Dermis blood vessel endothelial cell (primary cell): Measurements from ENCODE around the gene SLC43A1. TPM values are rescaled to one million over a fixed set of nuclear protein-coding genes. Genes with fewer than 3 reads are reported as not detected.

Experiments
- DNase-seq: peaks from one replicate; pipeline ENCODE4 v3.0.0; 2010
- total RNA-seq: library from RNA; depleted of rRNA; stranded (reverse); fragments of >200 nt; gene quantifications from 2 replicates; pipeline ENCODE4 v1.2.3, GENCODE V29; 2014

SLC43A1 gene
- total RNA-seq, 1 donor from 2014 or later, result 16.7 TPM

DNA sequence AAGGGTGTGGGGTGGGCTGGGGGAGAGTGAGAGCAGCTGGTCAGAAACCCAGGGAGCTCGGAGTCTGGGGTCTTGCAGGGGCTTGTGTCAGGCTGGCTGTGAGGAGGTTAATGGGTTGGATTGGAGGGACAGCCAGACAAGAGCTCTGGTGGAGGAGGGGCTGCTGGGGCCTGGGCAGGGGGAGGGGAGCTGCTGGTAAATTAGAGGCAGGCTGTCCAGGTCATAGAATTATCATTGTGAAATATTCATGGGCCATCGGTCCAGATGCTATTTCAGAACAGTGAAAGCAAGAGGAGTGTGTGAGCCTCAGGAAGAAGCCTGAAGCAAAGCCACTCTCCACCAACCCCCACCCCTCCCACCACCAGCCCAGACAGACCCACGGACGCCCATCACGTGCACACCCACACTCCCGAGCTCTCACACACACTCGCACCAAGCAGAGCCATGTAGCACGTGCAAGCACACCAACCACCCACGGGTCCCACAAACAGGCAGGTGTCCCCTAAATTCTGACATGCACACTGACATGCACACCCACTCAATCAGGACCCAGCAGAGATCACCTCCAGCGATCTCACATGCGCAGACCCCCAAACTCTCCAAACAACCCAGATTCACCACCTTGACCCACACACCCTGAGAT, 36.4 kb downstream of the SLC43A1 start:
- no peak for DNase-seq

DNA sequence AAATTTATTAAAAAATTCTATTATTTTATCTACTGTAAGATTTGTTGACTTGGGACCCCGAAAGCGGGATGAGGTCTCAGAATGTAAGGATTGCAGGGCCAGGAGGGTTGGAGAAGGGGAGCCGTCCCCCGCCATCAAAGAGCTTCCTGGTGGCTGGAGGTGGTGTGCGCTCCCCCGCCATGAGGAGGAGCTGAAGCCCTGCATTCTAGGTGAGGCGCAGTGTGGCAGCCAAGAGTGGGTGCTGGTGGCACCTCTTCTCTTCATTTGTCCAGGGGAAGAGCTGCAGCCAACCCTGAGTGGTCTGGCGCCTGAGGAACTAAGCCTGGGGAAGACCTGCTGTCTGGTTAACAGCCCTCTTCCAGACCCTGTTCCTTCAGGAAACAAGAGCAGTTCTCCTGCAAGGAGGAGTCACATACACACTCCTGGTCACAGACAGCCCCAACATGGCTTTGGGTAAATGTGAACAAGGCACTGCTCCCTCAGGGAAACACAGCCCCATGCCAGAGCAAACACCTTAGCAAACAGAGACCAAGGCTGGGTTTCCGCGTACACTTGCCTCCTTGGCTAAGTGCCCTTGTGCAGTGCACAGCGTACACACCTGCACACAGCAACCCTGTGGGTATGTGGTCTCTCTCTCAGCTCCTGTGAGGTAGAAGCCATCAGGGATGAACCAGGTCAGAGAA, 37.9 kb downstream of the SLC43A1 start:
- no peak for DNase-seq

DNA sequence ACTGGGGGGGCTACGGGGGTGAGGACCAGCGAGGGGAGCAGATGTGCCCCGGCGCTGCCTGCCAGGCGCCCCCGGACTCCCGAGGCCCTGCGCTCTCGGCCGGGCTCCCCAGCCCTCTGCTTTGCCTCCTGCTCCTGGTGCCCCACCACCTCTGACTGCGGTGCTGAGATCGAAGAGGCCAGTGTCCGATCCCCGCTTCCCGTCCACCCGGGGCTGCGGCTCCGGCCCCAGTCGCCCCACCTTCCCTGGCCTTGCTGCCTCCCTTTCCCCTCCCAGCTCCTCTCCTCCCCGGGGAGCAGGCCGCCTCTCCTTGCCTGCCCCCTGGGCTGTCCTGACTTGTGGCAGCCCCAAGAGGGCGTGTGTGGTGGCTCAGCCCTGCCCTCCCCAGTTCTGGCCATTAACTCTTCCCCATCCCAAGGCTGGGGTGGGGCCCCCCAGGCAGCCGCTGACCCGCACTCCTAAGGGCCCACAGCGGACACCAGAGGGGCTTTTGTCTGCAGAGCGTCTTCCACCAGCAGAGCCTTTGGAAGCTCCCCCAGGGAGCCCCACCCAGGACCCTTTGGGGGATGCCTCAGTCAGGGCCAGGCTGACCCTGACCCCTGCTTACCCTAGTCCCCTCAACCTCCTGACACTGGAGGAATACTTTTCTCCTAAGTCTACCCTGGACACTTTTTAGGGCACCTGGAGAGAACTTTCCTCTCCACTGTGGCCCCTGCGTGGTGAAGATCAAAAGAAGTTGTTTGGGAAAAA, 38.6 kb downstream of the SLC43A1 start:
- DNase-seq, result peak; percentile 55

DNA sequence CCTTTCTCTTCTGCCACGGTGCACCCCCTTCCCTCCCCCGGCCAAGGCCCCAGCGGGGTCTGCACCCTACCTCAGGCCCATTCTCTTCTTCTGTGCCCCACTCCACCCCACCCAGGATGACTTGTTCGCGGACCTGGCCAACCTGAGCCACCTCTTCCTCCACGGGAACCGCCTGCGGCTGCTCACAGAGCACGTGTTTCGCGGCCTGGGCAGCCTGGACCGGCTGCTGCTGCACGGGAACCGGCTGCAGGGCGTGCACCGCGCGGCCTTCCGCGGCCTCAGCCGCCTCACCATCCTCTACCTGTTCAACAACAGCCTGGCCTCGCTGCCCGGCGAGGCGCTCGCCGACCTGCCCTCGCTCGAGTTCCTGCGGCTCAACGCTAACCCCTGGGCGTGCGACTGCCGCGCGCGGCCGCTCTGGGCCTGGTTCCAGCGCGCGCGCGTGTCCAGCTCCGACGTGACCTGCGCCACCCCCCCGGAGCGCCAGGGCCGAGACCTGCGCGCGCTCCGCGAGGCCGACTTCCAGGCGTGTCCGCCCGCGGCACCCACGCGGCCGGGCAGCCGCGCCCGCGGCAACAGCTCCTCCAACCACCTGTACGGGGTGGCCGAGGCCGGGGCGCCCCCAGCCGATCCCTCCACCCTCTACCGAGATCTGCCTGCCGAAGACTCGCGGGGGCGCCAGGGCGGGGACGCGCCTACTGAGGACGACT, 39.3 kb downstream of the SLC43A1 start:
- DNase-seq, result peak; percentile 31

DNA sequence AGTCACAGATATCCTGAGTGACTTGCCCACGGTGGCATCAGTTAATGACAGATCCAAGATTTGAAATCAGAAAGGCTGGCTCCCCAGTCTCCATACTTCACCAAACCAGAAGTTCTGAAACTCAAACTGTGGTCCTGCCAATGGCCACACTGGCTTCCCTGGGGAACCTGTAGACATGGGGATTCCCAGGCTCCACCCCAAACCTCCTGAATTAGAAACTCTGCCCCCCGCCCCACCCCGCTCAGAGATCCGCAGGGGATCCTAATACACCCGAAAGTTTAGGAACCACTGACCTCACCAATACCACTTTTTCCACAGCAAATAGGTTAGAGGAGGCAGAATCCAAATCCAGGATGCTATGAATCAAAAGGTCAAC, 39.8 kb downstream of the SLC43A1 start:
- no peak for DNase-seq

DNA sequence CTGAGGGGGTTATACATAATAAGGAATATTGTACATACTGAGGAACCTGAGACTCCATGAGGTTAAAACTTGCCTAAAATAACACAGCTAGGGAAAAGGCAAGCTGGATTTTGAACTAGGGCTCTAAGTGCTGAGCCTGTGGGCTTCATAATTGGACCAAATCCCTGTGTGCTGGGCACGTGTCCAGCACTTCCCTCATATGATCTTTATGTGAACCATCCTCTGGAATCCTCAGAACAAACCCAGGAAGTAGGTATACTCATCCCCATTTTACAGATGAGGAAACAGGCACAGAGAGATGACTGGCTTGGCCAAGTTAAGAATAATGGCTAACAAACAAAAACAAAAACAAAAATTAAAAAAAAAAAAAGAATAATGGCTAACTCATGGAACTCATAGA, 40.3 kb downstream of the SLC43A1 start:
- DNase-seq, result no peak

DNA sequence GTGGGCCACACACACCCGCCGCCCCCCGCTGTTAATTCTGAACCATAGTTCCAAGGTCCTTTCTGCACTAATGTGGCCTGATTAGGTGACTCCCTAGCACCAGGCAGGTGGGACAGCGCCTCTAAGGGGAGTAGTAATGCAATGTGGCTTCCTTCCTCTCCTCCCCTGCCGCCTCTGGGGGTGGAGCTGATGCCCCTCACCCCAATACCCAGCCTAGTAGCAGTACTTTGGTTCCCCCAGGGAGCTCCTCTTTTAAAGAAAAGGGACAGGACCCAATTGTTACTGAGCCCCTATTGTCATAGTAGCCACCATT, 40.7 kb downstream of the SLC43A1 start:
- no peak for DNase-seq

DNA sequence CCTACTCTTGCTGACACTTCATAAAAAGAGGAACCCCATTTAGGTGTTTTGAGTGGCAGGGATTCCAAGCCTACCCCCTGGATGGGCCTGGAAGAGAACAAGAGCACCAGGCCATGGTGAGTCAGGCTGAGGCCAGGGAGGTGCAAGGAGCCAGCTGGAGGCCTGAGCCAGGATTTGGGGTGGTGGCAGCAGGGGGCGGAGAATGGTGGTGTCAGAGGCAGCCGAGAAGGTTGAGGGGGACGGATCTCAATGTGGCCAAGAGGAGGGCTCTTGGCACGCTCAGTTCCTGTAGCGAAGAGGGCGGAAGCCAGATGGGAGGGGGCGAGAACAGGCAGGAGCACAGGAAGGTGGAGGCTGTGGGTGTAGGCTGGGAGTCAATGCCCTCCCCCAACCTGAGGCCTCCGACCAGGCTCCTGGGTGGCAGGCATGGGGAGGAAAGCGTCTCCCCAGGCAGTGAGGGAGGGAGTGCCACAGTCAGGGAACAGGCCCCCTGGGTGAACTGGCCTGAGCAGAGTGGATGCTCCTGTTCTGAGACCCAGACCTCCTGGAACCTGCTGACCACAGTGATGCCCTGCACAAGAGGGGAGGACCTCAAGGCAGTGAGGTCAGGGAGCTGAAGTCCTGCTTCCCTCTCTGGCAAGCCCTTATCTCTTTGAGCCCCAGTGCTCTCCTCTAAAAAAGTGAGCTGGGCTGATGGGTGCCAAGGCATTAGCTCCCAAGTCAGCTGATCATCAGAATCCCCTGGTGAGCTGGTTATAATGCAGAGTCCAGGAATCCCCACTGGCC, 41.3 kb downstream of the SLC43A1 start:
- no peak for DNase-seq

DNA sequence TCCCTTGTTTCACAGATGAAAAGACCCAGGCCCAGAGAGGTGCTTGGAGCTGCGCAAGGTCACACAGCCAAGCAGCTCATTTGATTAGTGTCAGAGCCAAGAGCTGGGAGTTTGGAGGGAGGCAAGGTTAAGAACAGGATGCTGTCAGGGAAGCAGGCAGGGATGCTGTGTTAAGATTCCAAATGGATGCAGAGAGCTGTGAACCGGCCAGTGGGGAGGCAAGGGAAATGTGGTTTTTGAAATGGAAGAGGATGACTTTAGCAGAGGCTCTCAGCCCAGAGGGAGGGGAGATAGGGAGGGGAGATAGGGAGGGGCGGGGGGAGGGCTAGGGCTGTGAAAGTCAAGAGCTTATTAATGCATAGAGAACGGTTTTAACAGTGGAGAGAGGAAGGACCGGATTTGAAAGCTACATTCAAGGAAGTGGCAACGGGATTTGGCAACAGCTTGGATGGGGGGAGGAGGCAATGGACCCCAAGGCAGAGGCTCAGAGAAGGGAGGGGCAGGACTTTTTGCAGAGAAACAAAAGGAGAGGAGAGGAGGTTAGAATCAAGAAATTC, 42.1 kb downstream of the SLC43A1 start:
- no peak for DNase-seq

DNA sequence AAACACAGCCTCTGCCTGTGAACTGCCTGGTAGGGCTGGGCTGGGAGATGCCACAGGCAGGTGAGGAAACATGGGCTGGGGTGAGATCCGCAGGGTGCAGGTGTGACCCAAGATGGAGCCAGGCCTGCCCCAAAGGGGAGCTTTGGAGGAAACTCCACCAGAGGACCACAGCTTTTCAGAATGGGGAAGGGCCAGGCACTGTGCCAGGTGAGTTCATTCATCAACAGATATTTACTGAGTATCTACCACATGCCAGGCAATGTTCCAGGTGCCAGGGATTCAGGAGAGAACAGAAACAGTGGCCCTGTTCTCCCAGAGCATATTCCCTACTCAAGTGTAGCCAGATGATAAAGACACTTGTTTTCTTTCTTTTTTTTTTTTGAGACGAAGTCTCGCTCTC, 44.0 kb downstream of the SLC43A1 start:
- no peak for DNase-seq

DNA sequence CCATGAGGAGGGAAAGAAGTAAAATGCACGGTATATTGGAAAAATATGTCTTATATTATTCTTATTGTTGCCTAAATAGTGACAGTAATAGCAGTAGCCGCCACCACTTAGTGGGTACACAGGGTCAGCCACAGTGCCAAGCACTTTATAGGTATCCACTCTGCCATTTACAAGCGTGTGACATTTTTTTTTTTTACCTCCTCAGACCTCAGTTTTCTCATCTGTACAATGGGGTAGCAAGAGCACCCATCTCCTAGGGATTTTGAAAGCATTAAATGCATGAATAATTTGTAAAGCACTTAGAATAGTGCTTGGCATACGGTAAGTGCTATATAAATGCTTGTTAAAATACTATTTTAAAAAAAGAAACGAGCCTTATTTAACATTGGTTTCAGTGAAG, 46.2 kb downstream of the SLC43A1 start:
- no peak for DNase-seq

DNA sequence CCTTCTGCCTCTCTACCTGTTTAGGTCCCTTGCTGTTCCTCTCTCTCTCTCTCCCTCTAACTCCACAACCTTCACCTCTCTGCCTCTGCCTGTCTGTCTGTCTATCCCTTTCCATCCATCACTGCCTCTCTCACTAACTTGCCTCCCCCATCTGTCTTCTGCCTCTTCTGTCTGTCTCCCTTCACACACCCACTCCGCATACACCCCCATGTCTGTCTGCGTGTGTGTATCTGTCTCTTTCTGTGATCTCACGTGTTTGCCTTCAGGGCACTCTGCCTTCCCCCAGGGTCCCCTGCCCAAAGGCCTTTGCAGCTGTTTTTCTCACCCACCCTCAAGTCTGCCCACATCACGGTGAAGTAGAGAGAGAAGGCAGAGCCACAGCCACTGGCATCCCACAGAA, 47.2 kb downstream of the SLC43A1 start:
- no peak for DNase-seq

DNA sequence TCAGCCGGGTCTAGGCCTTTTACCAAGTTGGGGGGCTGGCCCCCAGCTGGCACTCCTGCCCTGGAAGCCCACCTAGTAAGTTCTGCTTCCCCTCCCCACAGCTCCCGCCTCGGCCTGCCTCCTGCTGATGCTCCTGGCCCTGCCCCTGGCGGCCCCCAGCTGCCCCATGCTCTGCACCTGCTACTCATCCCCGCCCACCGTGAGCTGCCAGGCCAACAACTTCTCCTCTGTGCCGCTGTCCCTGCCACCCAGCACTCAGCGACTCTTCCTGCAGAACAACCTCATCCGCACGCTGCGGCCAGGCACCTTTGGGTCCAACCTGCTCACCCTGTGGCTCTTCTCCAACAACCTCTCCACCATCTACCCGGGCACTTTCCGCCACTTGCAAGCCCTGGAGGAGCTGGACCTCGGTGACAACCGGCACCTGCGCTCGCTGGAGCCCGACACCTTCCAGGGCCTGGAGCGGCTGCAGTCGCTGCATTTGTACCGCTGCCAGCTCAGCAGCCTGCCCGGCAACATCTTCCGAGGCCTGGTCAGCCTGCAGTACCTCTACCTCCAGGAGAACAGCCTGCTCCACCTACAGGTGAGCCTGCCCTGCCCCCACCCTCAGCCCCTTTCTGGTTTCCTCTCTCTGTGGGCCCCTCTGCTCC, 47.9 kb downstream of the SLC43A1 start:
- DNase-seq, result no peak

DNA sequence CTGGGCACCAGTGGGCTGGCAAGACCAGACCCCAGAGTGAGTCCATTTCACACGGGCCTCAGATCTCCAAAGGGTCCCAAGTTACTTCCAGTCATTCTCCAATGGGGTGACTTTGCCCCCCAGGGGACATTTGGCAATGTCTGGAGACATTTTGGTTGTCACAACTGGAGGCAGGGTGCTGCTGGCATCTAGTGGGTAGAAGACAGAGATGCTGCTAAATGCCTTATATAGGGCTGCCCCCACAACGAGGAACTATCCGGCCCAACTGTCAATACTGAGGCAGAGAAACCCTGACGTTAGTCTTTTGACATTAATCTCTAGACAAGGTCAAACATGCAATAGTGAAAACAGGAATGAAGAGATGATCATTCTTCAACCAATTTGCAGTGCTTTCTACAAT, 48.8 kb downstream of the SLC43A1 start:
- DNase-seq, result no peak

DNA sequence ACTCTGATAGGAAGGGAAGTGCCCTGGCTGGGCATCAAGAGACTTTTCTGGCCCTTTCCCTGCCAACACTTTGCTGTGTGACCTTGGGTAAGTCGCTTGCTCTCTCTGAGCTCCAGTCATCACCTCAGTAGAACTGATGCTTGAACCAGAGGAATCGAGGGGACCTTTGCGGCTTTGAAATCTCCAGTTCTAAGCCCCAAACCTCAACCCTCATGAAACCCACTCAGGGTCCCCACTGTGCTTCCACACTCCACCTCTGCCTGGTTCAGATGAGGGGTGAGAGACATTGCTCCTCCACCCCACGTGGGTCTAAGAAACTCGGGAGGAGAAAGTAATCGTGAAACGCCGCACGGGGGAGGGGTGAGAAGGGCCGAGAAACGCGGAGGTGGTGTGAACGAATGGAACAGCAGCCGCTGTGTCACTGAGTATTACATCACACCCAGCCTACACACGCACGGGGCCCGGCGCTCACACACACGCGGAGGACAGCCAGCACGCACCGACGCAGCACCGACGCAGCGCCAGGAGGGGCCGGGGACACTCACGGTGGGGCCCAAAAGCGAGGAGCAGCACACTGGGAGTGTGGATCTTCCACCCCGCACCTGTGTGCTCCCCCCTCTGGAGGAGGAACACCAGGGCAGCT, 50.8 kb downstream of the SLC43A1 start:
- DNase-seq, result no peak

DNA sequence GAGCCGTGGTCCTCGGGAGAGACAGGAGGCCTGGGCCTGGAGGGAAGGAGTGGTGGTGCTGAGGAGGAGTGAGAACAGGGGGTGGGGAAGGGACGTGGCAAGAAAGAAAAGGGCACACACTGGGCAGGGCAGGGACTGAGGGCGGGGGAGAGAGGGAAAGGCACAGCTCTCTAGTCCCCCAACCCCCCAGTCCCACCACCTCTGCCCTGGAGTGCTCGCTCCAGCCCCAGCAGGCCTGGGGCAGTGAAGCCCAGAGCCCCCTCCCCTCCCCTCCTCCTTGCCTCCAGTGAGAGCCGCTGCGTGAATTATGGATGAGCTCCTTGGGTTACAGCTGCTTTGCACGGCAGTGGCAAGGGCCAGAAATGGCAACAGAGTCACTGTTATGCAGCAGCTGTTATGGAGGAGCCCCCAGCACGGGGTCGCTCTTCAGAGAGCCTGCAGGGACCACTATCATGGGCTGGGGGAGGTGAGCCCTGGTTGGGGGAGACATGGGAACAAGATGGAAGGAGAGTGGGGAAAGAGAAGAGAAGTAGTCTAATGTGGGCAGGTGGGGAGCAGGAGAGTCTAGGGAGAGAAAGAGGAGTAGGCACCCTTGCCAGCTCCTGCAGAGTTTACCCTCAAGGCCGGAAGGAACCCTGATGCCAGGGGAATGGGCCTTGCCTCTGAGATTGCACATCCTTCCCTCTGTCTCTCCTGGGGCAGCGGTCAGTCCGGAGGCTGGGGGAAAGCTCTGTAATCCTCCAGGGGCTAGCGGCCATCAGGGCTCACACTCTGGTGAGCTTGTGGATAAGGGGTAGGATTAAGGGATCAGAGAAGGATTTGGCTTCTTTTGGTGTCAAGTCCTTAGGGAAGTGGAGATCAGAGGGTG, 51.6 kb downstream of the SLC43A1 start:
- no peak for DNase-seq

DNA sequence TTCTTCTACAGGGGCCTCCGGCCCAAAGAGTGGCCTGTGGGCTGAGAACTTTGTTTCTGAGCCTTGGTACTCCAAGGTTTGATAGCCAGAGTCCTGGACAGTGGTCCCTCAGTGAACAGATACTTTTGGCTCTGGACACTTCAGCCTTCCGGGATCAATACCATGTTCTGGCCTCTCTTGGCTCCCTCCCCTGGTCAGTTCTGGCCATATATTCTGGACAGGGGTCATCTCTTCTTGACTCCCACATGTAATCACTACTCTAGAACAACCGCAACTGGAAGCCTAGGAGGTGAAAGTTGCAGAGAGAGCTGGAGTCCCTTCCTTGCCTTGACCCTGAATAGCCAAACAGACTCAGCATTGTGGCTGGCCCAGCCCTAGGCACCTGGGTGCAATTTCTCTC, 52.9 kb downstream of the SLC43A1 start:
- no peak for DNase-seq

DNA sequence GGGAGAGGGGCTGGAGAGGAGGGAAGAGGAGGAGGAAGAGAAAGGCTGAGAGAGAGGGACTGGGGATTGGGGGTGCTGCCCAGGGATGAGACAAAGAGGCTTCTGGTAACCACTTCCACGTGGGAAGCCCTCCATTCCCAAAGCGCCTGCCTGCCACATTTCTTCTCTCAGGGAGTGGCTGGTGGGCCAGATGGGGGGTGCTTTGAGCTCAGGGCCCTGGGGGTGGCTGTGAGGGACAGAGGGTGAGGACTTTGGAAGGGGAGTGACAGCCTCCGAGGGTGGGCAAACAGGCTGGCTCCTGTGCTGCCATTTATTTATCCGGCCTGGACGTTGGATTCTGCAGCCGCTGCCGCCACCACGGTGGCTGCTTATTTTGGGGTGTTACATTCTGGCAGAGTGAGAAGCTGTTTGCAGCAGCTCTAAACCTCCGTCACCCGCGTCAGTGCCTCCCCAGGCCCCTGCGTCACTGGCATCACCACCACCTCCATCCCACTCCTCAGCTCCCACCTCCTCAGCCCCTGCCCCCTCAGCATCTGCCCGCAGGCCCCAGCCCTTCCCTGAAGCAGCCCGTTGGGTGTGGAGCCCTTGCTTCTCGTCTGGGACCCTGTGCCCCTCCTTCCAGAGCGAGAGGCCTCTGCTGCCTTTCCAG, 53.5 kb downstream of the SLC43A1 start:
- DNase-seq, result no peak
